ENCODE data around the gene SYNPR. TPM values are rescaled to one million over a fixed set of nuclear protein-coding genes. Genes with fewer than 3 reads are reported as not detected.

The SYNPR gene
- polyA plus RNA-seq, 3 donors, result 0.07 to 0.14 (median 0.12) TPM

DNA sequence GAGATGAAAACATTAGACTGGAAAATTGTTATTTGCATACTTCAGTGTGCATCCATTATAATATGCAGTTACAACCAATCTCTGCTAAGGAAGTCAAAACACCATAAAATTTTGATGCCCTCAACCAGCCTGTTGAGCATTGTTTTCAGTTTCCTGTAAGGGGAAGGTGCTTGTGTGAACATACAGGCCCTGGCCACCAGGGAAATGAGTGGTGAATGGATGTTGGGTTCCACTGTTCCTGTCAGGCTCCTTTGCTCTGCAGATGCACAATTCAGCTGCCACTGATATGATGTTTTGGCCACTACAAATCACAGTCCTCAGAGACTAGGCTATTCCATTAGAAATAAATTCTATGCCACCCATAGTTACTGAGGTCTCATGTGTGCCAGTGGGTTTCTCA lies 184.6 kb downstream of the SYNPR start:
- no peak for DNase-seq (ENCODE audit: low read depth in 3 of 3, low spot score in 2 of 3)

DNA sequence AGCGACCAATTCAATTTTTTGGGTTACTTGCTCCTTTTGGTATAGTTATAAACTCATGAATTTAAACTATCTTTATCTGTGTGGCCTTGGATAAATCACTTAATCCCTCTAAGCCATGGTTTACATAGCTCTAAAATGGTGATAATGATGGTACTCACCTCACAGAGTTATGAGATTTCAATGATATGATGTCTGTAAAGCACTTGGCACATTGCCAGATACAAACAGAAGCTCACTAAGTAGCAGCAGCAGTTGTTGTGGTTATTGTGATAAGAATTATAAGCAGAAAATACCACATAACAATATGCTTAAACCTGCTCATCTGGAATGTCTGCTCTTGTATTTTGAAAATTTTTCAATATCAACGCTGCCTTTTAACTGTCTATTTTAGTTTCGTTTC lies 189.3 kb downstream of the SYNPR start:
- DNase-seq (ENCODE audit: low read depth in 3 of 3, low spot score in 2 of 3), result no peak

DNA sequence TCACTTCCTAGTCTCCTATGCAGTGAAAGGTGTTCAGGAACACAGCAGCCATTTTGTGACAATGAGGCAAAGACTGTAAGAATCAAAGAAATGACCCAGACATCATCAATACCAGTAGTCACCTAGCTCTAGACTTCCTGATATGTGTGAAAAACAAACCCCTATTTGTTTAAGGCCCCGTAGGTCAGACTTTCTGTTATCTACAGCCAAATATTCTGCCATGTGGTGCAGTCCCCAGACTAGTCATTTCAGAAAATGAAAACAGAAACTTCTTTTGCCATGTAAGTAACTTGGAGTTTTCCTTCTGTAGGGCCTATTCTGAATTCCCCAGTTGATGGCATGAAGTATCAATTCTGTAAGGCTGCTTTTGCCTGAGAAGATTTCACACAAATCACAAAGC lies 192.6 kb downstream of the SYNPR start:
- DNase-seq (ENCODE audit: low read depth in 3 of 3, low spot score in 2 of 3), result no peak

- DNase-seq (ENCODE audit: low read depth in 3 of 3, low spot score in 2 of 3), result no peak
Observed at GRCh38 chr3:63471781-63472180, 193.7 kb downstream of the SYNPR start.

- DNase-seq (ENCODE audit: low read depth in 3 of 3, low spot score in 2 of 3), result no peak
Observed at GRCh38 chr3:63473641-63474166, 195.6 kb downstream of the SYNPR start.

DNA sequence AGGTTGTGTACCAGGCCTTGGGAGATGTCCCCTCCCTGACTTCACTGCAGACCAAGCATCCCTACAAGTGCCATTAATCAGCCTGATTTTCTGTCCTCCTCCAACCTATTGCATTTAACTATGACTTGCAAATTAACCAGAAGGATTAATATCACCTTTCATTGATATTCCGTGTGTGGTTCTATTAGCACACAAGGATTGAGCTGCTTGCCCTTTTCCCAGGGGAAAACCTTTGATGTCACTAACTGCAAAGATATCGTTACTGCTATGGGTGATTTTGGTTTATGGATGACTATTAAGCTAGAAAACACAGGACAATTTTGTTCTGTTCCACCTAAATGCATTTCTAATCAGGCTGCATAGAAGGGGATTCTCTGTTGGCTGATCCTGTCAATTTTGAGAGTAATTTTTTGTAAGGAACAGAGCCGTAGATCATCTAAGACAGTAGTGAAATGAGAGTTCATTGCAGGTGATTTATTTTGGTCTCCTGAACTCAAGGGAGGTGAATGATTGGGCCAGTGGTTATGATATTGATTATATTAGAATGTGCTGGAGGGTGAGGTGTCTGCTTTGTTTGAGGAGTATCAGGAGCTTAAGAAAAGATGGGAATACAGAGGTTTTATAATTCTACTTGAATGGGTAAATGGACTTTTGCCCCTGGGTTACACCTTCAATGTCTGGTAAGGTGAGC lies 196.9 kb downstream of the SYNPR start:
- no peak for DNase-seq (ENCODE audit: low read depth in 3 of 3, low spot score in 2 of 3)

- no peak for DNase-seq (ENCODE audit: low read depth in 3 of 3, low spot score in 2 of 3)
Observed at GRCh38 chr3:63477494-63478129, 199.5 kb downstream of the SYNPR start.

DNA sequence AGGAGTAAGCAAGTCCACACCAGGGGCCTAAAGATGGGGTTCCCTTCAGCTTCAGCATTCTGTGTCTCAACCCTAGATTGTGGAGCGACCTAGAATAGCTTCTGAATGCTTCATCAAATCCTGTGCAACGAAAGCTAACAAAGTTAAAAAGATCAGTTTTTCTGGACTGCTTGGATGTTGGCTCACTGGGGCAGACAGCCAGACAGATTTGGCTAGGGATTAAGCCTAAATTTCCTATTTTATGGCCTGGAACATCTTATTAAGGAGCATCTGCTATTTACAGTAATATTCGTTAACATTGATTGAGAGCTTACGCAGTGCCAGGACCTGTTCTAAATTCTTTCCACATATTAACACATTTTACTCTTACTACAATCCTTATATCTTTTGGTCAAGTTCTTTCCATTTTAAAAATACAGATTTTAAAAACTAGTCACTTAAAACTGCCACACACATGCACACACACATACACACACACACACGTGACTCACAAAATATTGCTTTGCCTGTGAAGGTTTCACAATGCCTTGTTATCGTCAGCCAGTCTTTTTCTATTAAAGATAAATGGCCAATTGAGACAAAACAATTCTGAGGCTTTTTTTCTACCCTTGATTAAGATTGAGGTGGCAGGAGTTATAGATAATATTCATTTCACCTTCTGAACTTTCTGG lies 201.0 kb downstream of the SYNPR start:
- DNase-seq (ENCODE audit: low read depth in 3 of 3, low spot score in 2 of 3), result no peak

- peak in 2 of 3 donors; percentile 15 to 25 for DNase-seq (ENCODE audit: low read depth in 3 of 3, low spot score in 2 of 3)
Observed at GRCh38 chr3:63479661-63480035, 201.5 kb downstream of the SYNPR start.

- DNase-seq (ENCODE audit: low read depth in 3 of 3, low spot score in 2 of 3), result no peak
Observed at GRCh38 chr3:63481627-63482026, 203.5 kb downstream of the SYNPR start.

DNA sequence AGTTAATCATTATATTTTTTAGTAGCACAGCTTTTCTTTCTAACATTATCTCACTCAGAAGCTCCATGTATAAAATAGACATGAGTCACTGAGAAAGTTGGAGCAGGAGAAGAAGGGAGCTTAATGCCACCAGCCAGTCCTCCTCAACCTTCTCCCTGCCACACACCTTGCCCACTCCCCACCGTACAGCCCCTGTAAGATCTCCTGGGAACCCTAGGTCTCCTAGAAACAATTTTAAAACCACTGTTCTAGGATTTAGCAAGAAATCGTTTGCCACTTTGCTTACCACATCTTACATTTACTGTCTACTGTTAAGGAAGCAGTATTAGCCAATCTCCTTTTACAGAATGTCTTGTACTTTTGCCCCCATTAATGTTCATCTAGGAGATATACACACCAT lies 204.2 kb downstream of the SYNPR start:
- no peak for DNase-seq (ENCODE audit: low read depth in 3 of 3, low spot score in 2 of 3)

- no peak for DNase-seq (ENCODE audit: low read depth in 3 of 3, low spot score in 2 of 3)
Observed at GRCh38 chr3:63492464-63492863, 214.4 kb downstream of the SYNPR start.

GRCh38 chr3:63493101-63493500 lies 215.0 kb downstream of the SYNPR start:
- DNase-seq (ENCODE audit: low read depth in 3 of 3, low spot score in 2 of 3), result no peak

GRCh38 chr3:63494646-63495045 lies 216.5 kb downstream of the SYNPR start:
- no peak for DNase-seq (ENCODE audit: low read depth in 3 of 3, low spot score in 2 of 3)

GRCh38 chr3:63497641-63498040 lies 219.5 kb downstream of the SYNPR start:
- DNase-seq (ENCODE audit: low read depth in 3 of 3, low spot score in 2 of 3), result no peak

GRCh38 chr3:63500196-63500595 lies 222.1 kb downstream of the SYNPR start:
- no peak for DNase-seq (ENCODE audit: low read depth in 3 of 3, low spot score in 2 of 3)

GRCh38 chr3:63508305-63508704 lies 230.2 kb downstream of the SYNPR start:
- DNase-seq (ENCODE audit: low read depth in 3 of 3, low spot score in 2 of 3), result no peak

GRCh38 chr3:63508771-63509170 lies 230.7 kb downstream of the SYNPR start:
- no peak for DNase-seq (ENCODE audit: low read depth in 3 of 3, low spot score in 2 of 3)

DNA sequence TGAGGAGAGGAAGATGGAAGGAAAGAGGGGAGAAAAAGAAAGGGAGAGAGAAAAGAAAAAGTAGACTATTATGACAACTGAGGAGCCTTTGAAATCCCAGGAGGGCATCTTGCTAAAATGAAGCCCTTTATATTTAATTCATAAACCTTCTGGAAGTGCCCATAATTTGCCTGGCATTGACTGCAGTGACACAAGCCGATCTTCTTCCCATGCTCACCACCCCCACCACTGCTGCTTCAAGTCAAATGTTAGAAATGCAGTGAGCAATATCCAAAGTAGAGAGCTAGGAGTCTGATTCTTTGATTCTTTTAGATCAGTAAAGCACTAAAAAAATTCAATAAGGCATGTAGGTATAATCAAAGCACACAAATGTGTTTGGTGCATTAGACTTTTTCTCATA lies 235.7 kb downstream of the SYNPR start:
- no peak for DNase-seq (ENCODE audit: low read depth in 3 of 3, low spot score in 2 of 3)

DNA sequence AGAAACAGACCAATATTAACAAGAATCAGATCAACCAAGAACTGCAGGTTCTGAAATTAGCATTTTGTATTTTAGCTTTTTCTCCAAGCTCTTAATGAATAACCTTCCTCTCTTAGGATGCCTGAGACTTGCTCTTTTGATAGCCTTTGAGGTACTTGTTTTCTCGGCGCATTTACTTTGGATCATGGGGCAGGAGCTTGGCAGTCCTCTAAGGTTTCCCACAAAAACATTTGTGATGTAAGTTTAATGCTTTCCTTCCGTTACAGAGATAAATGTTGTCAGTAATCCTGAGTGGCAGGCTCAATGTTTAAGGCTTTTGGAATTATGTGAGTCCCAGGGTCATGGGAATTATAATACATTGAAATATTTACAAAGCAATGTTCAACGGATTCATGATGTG lies 236.6 kb downstream of the SYNPR start:
- DNase-seq (ENCODE audit: low read depth in 3 of 3, low spot score in 2 of 3), result no peak

DNA sequence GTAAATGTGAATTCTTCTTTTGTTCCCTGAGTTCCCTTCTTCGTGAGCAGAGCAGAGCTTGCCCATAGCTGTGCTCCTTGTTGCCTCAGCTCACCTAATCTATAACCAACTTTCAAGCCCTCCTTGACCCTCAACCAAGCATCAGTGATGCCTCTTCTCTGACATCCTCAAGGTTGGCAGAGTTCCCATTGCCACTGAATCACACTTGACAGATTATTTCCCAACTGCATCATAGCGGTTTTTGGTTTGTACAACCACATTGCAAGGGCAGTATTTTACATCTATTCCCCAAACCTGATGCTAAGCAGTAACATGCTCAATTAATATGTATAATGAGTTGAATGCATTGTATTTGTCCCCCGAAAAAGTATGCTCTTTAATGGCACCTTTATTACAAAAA lies 241.3 kb downstream of the SYNPR start:
- DNase-seq (ENCODE audit: low read depth in 3 of 3, low spot score in 2 of 3), result no peak

- DNase-seq (ENCODE audit: low read depth in 3 of 3, low spot score in 2 of 3), result no peak
Observed at GRCh38 chr3:63521657-63522056, 243.5 kb downstream of the SYNPR start.

Data from right renal cortex interstitium (tissue), 3 donors.